HG03521 (cell line): ENCODE data around the gene NDUFAF7.
"Not testable (repeated sequence)": the region's sequence is repeated elsewhere in the genome, so short reads cannot be mapped to it uniquely, and the experiment has no call there.

ENCODE experiments used
- ATAC-seq: cut with Tn5 transposase; IDR thresholded peaks from one replicate; pipeline ENCODE4 v1.9.1; 2021; ENCODE audit warnings: mild to moderate bottlenecking, moderate library complexity; ENCODE audit not compliant: unreplicated experiment

The NDUFAF7 gene

GRCh38 chr2:37211939-37212338 is 19.5 kb upstream of the NDUFAF7 start:
- ATAC-seq = no peak

GRCh38 chr2:37215250-37215649 is 16.2 kb upstream of the NDUFAF7 start:
- ATAC-seq = no peak

GRCh38 chr2:37219046-37219445 is 12.4 kb upstream of the NDUFAF7 start:
- ATAC-seq = no peak

GRCh38 chr2:37223131-37223530 is 8.3 kb upstream of the NDUFAF7 start:
- ATAC-seq = no peak

GRCh38 chr2:37224063-37224462 is 7.4 kb upstream of the NDUFAF7 start:
- ATAC-seq = no peak

- ATAC-seq = not testable (repeated sequence)
Measured at GRCh38 chr2:37225129-37225528, 6.3 kb upstream of the NDUFAF7 start.

GRCh38 chr2:37226863-37227262 is 4.6 kb upstream of the NDUFAF7 start:
- no peak for ATAC-seq

GRCh38 chr2:37228788-37229187 is 2.7 kb upstream of the NDUFAF7 start:
- ATAC-seq = no peak

- ATAC-seq = no peak
Measured at GRCh38 chr2:37230581-37230980, 877 bp upstream of the NDUFAF7 start.

GRCh38 chr2:37232131-37232933 is 874 bp downstream of the NDUFAF7 start:
- no peak for ATAC-seq

- ATAC-seq = no peak
Measured at GRCh38 chr2:37243435-37243834, 12.0 kb downstream of the NDUFAF7 start.

- peak; percentile 78 for ATAC-seq
Measured at GRCh38 chr2:37244017-37244416, 12.6 kb downstream of the NDUFAF7 start.

GRCh38 chr2:37244755-37245154 is 13.3 kb downstream of the NDUFAF7 start:
- ATAC-seq = no peak

- ATAC-seq = no peak
Measured at GRCh38 chr2:37246205-37246604, 14.7 kb downstream of the NDUFAF7 start.

GRCh38 chr2:37250869-37251740 is 19.6 kb downstream of the NDUFAF7 start:
- ATAC-seq = no peak

- ATAC-seq = no peak
Measured at GRCh38 chr2:37262522-37262921, 31.1 kb downstream of the NDUFAF7 start.

GRCh38 chr2:37263839-37264238 is 32.4 kb downstream of the NDUFAF7 start:
- ATAC-seq = no peak

GRCh38 chr2:37267685-37268084 is 36.2 kb downstream of the NDUFAF7 start:
- no peak for ATAC-seq

- ATAC-seq = no peak
Measured at GRCh38 chr2:37268111-37268510, 36.7 kb downstream of the NDUFAF7 start.

- no peak for ATAC-seq
Measured at GRCh38 chr2:37271376-37272067, 40.1 kb downstream of the NDUFAF7 start.

- no peak for ATAC-seq
Measured at GRCh38 chr2:37274359-37274965, 43.0 kb downstream of the NDUFAF7 start.
